Heart right ventricle (tissue), 16 donors: ENCODE measurements around the gene FGL2. TPM values are rescaled to one million over a fixed set of nuclear protein-coding genes. Genes with fewer than 3 reads are reported as not detected.

ENCODE experiments used
- ATAC-seq, 8 donors: fragments of 200-7000 bp; cut with Tn5 transposase; one replicate each; pipeline ENCODE4 v1.9.1; 2020; ENCODE audit warnings: mild to moderate bottlenecking in 8 of 8, moderate library complexity in 8 of 8, moderate number of reproducible peaks in 1 of 8
- DNase-seq, 2 donors: peaks; one replicate each; pipeline ENCODE4 v3.0.0-alpha.2; 2020
- H3K27ac ChIP-seq, 10 donors: fragments of 200-600 bp; sonication (generic) in 2 of 10; one replicate each; pipeline versions ENCODE4 v1.5.0 to v1.8.0; 2020 to 2022; ENCODE audit warnings: mild to moderate bottlenecking in 3 of 10
- H3K27me3 ChIP-seq, 7 donors: fragments of 200-600 bp; one replicate each; pipeline ENCODE4 v1.8.0; 2021 to 2022; ENCODE audit warnings: mild to moderate bottlenecking in 2 of 7
- H3K36me3 ChIP-seq, 9 donors: fragments of 200-600 bp; sonication (generic) in 1 of 9; one replicate each; pipeline versions ENCODE4 v1.5.0 to v1.8.0; 2020 to 2022; ENCODE audit warnings: mild to moderate bottlenecking in 2 of 9
- H3K4me1 ChIP-seq, 9 donors: fragments of 200-600 bp; sonication (generic) in 1 of 9; one replicate each; pipeline versions ENCODE4 v1.5.0 to v1.8.0; 2020 to 2022; ENCODE audit warnings: mild to moderate bottlenecking in 4 of 9
- H3K4me3 ChIP-seq, 10 donors: fragments of 200-600 bp; sonication (generic) in 2 of 10; one replicate each; pipeline versions ENCODE4 v1.5.0 to v1.8.0; 2020 to 2022; ENCODE audit warnings: mild to moderate bottlenecking in 7 of 10, moderate library complexity in 2 of 10
- H3K9me3 ChIP-seq, 11 donors: fragments of 200-600 bp in 10 of 11; sonication (generic) in 2 of 11; one replicate each; pipeline versions ENCODE4 v1.5.0 to v1.8.0; 2013 to 2022; ENCODE audit warnings: mild to moderate bottlenecking in 2 of 11, control low read depth in 1 of 11, moderate library complexity in 1 of 11
- WGBS, 2 donors: extraction: QIAGEN DNeasy Blood & Tissue Kit; methylation state at CpG; one replicate each; pipeline ENCODE4 v1.1.7; 2013; ENCODE audit warnings: inconsistent platforms in 1 of 2; 5-methylcytosine and 5-hydroxymethylcytosine counted together
- intact Hi-C, 10 donors: fragments of 100-400 bp; cut with DNase I; formaldehyde crosslinking; loops; one replicate each; pipeline versions ENCODE4 v1.11.1 to v1.14.2; 2022
- polyA plus RNA-seq, 2 donors: library from polyadenylated mRNA; stranded (reverse); fragments of 200-250 nt; gene quantifications; one replicate each; pipeline ENCODE4 v1.2.3, GENCODE V29; 2013
- total RNA-seq, 10 donors: library from RNA; stranded (reverse); fragmentation: NEBNext Ultra II Directional in 3 of 10; extraction: Animal tissue kit (Norgen Biotek cat#: 25700) in 3 of 10; gene quantifications; one replicate each; pipeline versions ENCODE4 v1.2.1 to v1.2.4, GENCODE V29; 2021 to 2023
- TF ChIP-seq, protein P1 (sequence below), 9 donors: fragments of 200-600 bp; sonication (generic) in 2 of 9; IDR thresholded peaks; one replicate each; pipeline versions ENCODE4 v1.5.0 to v1.8.0; 2021 to 2022; ENCODE audit warnings: antibody characterized with exemption in 9 of 9, mild to moderate bottlenecking in 5 of 9, moderate library complexity in 1 of 9
- donor health status: Arrhythmogenic right ventricular cardiomyopathy.
- donor health status: ischemic (EF 13 %, LVEDD 7.1; RV severe dilation, severe dysfunction).
- donor health status: healthy with polysubstance abuse.
- donor health status: DM: no; HTN: yes; CAD: no.
- donor health status: DM: no; HTN: no; CAD: no.
- donor health status: ischemic (EF 25% LVEDD 6.9; RV normal size, moderate dysfunction).
- donor health status: ischemic (EF 25% LVEDD 5.7; RV mildly dilated, moderate dysfunction).
- donor health status: healthy.
- donor health status: DM: yes; HTN: yes; CAD: no.
- donor health status: Ischemic cardiomyopathy.
- donor health status: ischemic (EF 35%, LVEDD 5.7; RV mildly dilated, moderate dysfunction).
- donor health status: nonischemic (EF 11% LVEDD 7.7; RV severe dilation, severe dysfunction).
- donor health status: DM: yes; HTN: yes; CAD: no.
- donor health status: PGD.
- donor health status: ischemic (EF 29% LVEDD 5.4; RV normal size, mild dysfunction).
- donor health status: nonischemic (EF 23%, LVEDD 6.1; RV moderate dilation, normal function).

FGL2 gene
- total and polyA plus RNA-seq, 12 donors, result 3.4 to 41.3 (median 8.2) TPM

DNA sequence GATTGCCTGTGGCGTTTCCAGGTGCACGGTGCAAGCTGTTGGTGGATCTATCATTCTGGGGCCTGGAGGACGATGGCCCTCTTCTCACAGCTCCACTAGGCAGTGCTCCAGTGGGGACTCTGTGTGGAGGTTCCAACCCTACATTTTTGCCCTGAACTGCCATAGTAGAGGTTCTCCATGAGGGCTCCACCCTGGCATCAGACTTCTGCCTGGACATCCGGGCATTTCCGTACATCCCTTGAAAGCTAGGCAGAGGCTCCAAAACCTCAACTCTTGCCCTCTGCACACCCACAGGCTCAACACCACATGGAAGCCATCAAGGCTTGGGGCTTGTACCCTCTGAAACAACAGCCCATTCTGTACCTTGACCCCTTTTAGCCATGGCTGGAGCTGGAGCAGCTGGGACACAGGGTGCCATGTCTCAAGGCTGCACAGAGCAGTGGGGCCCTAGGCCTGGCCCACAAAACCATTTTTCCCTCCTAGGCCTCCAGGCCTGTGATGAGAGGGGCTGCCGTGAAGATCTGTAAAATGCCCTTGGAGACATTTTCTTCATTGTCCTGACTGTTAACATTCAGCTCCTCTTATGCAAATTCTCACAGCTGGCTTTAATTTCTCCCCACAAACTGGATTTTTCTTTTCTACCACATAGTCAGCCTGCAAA is 10.0 kb upstream of the FGL2 start:
- H3K36me3 ChIP-seq, result no peaks in the 10 kb centered on the region
- ATAC-seq (no peak), DNase-seq (no peak)
- no peak overlapping the region for H3K27ac ChIP-seq
- WGBS, 2 donors, result 94 to 97% methylated on average over 6 of the region's 6 CpGs
- H3K4me1 ChIP-seq, result peaks cover 0 to 4% (median 0%) of the 10 kb centered on the region in 9 donors
- H3K9me3 ChIP-seq, result peaks cover 0 to 23% (median 9%) of the 10 kb centered on the region in 11 donors
- TF ChIP-seq, protein P1, sequence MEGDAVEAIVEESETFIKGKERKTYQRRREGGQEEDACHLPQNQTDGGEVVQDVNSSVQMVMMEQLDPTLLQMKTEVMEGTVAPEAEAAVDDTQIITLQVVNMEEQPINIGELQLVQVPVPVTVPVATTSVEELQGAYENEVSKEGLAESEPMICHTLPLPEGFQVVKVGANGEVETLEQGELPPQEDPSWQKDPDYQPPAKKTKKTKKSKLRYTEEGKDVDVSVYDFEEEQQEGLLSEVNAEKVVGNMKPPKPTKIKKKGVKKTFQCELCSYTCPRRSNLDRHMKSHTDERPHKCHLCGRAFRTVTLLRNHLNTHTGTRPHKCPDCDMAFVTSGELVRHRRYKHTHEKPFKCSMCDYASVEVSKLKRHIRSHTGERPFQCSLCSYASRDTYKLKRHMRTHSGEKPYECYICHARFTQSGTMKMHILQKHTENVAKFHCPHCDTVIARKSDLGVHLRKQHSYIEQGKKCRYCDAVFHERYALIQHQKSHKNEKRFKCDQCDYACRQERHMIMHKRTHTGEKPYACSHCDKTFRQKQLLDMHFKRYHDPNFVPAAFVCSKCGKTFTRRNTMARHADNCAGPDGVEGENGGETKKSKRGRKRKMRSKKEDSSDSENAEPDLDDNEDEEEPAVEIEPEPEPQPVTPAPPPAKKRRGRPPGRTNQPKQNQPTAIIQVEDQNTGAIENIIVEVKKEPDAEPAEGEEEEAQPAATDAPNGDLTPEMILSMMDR (IDR thresholded peaks at IDR 0.05), result no peak
- H3K27me3 ChIP-seq, result no peaks in the 10 kb centered on the region
- intact Hi-C loops, result no loop called here
- no peak overlapping the region for H3K4me3 ChIP-seq

DNA sequence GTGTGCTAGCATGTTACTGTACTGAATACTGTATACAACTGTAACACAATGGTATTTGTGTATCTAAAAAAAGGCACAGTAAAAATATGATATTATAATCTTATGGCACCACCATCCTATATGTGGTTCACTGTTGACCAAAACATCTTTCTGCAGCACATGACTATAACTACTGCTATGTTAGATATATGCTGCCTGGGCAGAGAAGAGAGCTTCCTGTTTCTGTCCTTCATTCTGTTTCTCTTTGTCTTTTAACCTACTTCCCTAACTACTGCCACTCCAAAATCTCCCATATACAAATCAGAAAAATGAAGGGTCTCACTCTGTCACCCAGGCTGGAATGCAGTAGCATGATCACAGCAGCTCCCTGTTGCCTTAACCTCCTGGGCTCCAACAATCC is 8.8 kb upstream of the FGL2 start:
- H3K36me3 ChIP-seq, result no peaks in the 10 kb centered on the region
- peaks cover 0 to 4% (median 0%) of the 10 kb centered on the region in 9 donors for H3K4me1 ChIP-seq
- H3K27ac ChIP-seq, result no peak overlapping the region
- intact Hi-C loops, result no loop called here
- ATAC-seq (no peak), DNase-seq (no peak)
- H3K4me3 ChIP-seq, result no peak overlapping the region
- TF ChIP-seq, protein P1 (IDR thresholded peaks at IDR 0.05), result no peak
- H3K9me3 ChIP-seq, result peaks cover 0 to 22% (median 9%) of the 10 kb centered on the region in 11 donors
- no peaks in the 10 kb centered on the region for H3K27me3 ChIP-seq

DNA sequence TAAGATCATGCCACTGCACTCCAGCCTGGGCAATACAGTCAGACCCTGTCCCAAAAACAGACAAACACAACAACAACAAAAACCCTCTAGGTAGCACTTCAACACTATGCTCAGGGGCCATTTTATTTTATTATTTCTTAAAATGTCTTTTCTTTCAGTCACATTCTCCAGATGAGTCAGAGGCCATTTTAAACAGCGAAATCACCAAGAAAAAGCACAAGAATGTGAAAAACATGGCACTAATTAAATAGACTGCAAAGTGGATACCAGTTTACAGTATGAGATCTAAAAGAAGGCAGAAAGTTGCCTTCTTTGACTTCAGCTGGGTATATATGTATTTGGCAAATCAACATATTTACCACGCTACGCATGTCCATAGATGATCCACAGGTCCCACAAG is 6.1 kb upstream of the FGL2 start:
- DNase-seq (no peak), ATAC-seq (no peak)
- TF ChIP-seq, protein P1 (IDR thresholded peaks at IDR 0.05), result no peak
- WGBS, 2 donors, result 98% methylated on average over 3 of the region's 3 CpGs
- Histone ChIP-seq H3K4me3 (no peak overlapping the region), H3K27ac (no peak overlapping the region), H3K4me1 (peaks cover 0 to 15% (median 0%) of the 10 kb centered on the region in 9 donors), H3K9me3 (peaks cover 0 to 22% (median 9%) of the 10 kb centered on the region in 11 donors), H3K36me3 (no peaks in the 10 kb centered on the region), H3K27me3 (no peaks in the 10 kb centered on the region)
- intact Hi-C loops, result no loop called here

DNA sequence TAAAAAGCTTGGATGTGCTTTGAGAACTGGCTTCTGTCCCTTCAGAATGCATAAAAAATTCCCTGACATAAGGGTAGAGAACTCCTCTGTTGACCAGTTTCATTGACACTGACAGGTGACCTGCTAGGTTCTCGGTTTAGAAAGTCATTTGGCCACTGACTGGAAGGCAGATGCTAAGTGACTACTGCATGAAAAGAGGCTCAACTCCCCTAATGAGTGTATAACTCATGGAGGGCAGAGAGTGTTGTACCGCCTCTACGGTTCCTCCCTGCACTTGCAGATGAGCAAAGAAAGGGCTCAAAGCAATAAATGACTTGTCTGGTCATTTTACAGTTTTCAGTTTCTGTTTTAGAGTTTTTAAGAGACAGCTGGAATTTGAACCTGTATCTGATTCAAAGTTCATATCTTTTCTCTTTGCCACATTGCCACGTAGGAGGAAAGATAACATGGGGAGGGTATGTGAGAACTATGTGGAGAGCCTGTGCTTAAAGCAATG is 2.9 kb upstream of the FGL2 start:
- Histone ChIP-seq H3K9me3 (no peaks in the 10 kb centered on the region), H3K27ac (no peak overlapping the region), H3K4me1 (peaks cover 0 to 37% (median 0%) of the 10 kb centered on the region in 9 donors), H3K27me3 (no peaks in the 10 kb centered on the region), H3K36me3 (no peaks in the 10 kb centered on the region), H3K4me3 (no peak overlapping the region)
- intact Hi-C loops, result no loop called here
- 84 to 92% methylated on average over 4 of the region's 4 CpGs for WGBS, 2 donors
- DNase-seq (no peak), ATAC-seq (no peak)
- TF ChIP-seq, protein P1 (IDR thresholded peaks at IDR 0.05), result no peak
